Measurements from ENCODE around the gene LIPC. TPM values are rescaled to one million over a fixed set of nuclear protein-coding genes. Genes with fewer than 3 reads are reported as not detected.

Gene LIPC
- total RNA-seq, 1 donor from 2014 or later: 1.0 TPM

- H3K4me3 ChIP-seq: no peak overlapping the region
- peak overlapping the region; percentile 57 for H3K27ac ChIP-seq
- H3K36me3 ChIP-seq: no peaks in the 10 kb centered on the region
- intact Hi-C loops (cut with DNase I): no loop called here
- H3K9me3 ChIP-seq: no peaks in the 10 kb centered on the region
- peaks cover 26% of the 10 kb centered on the region for H3K4me1 ChIP-seq
- peak; percentile 28 to 56 for ATAC-seq
- DNase-seq: no peak
- TF ChIP-seq CTCF (IDR thresholded peaks at IDR 0.05): no peak
- H3K27me3 ChIP-seq (ENCODE audit: low read depth): no peaks in the 10 kb centered on the region
Measured at GRCh38 chr15:58459560-58459959, 27.8 kb downstream of the LIPC start.

- ATAC-seq: no peak
- Histone ChIP-seq H3K27me3 (ENCODE audit: low read depth) (no peaks in the 10 kb centered on the region), H3K4me3 (no peak overlapping the region), H3K36me3 (no peaks in the 10 kb centered on the region), H3K27ac (peak overlapping the region; percentile 57), H3K4me1 (peaks cover 26% of the 10 kb centered on the region), H3K9me3 (no peaks in the 10 kb centered on the region)
- DNase-seq: no peak
- no peak for TF ChIP-seq CTCF (IDR thresholded peaks at IDR 0.05)
- intact Hi-C loops (cut with DNase I): no loop called here
Measured at GRCh38 chr15:58460116-58460790, 28.5 kb downstream of the LIPC start.

DNA sequence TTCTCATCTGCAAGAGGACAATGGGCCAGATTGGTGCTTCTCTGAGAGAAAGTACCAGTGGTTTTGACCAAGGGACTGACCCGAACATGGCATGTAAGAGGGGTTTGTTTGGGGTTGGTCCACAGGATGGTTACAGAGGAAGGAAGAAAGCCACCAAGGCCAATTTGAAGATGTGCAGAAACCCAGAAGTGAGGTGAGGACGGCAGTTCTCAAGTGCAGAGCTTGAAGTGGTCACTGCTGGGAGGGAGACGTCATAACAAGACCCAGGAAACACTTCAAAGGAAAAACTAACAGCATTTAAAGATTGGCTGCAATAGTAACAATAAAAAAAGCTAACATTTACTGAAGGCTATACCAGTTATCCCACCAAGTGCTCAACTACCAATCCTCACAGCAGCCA, 29.1 kb downstream of the LIPC start:
- Histone ChIP-seq H3K4me3 (no peak overlapping the region), H3K27me3 (ENCODE audit: low read depth) (no peaks in the 10 kb centered on the region), H3K36me3 (no peaks in the 10 kb centered on the region), H3K27ac (no peak overlapping the region), H3K9me3 (no peaks in the 10 kb centered on the region), H3K4me1 (peaks cover 26% of the 10 kb centered on the region)
- ATAC-seq: no peak
- intact Hi-C loops (cut with DNase I): no loop called here
- TF ChIP-seq CTCF (IDR thresholded peaks at IDR 0.05): no peak
- no peak for DNase-seq

DNA sequence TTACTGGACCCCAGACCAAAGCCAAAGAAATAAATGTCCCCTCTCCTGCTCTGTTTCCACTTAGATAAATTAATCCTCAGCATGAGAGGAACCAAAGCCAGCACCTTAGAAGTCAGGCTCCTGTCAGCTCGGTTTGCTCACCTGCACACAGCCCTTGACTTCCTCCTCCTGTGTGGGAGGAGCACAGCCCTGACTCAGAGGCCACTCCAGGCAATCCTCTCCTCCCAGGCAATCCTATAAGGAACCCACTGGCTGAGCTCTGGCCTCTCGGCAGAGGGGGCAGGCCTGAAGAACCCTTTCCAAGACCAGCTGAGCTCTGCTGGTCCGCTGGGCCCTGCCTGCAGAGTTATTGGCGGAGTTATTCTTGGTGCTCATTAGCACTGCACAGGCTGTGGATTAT, 30.8 kb downstream of the LIPC start:
- Histone ChIP-seq H3K27me3 (ENCODE audit: low read depth) (no peaks in the 10 kb centered on the region), H3K4me1 (peaks cover 26% of the 10 kb centered on the region), H3K36me3 (no peaks in the 10 kb centered on the region), H3K9me3 (no peaks in the 10 kb centered on the region), H3K27ac (no peak overlapping the region), H3K4me3 (no peak overlapping the region)
- DNase-seq: no peak
- intact Hi-C loops (cut with DNase I): no loop called here
- ATAC-seq: peak; percentile 84 to 88
- TF ChIP-seq CTCF (IDR thresholded peaks at IDR 0.05): no peak

DNA sequence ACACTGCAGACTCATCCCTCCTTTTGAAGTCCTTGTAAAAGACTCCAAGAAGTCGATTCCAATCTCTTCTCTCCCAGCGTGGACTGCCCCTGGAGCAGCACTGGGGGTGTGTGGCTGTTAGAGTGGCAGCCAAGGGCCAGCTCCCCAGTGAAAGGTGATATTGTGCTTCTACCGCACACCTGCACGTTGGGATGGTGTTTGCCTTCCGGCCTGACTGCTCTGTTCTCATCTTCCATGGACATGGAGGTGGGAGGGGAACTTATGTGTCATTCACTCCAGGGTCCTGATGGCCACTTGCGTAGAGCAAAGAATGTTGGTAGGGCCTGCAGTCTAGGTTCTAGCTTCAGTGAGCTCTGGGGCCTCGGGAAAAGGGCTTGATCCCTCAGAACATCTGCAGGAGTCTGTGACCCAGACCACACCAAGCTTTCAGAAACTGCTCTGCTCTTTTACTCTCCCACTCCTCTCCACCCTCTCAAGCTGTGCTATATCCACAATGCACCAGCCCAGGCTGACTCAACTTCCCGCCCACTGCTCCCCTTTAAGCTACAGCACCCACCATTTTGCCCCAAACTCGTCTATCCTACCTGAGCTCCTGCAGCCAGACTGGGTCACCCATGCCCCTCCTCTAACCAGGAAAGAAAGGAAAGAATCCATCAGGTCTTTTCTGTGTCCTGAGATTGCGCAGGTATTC, 31.3 kb downstream of the LIPC start:
- Histone ChIP-seq H3K27ac (no peak overlapping the region), H3K36me3 (no peaks in the 10 kb centered on the region), H3K9me3 (no peaks in the 10 kb centered on the region), H3K4me1 (peaks cover 22% of the 10 kb centered on the region), H3K27me3 (ENCODE audit: low read depth) (no peaks in the 10 kb centered on the region), H3K4me3 (no peak overlapping the region)
- TF ChIP-seq CTCF (IDR thresholded peaks at IDR 0.05): no peak
- ATAC-seq (no peak), DNase-seq (no peak)
- intact Hi-C loops (cut with DNase I): no loop called here
